C1 segment of cervical spinal cord (tissue), 14 donors: ENCODE data around the gene NDUFA5.
A peak's percentile ranks its signal among the peaks of the same experiment; 100 is the strongest.

Source experiments
- DNase-seq, 14 donors: peaks; one replicate each; lab custom pipeline; 2025; lab: John Stamatoyannopoulos, UW

NDUFA5 gene

DNA sequence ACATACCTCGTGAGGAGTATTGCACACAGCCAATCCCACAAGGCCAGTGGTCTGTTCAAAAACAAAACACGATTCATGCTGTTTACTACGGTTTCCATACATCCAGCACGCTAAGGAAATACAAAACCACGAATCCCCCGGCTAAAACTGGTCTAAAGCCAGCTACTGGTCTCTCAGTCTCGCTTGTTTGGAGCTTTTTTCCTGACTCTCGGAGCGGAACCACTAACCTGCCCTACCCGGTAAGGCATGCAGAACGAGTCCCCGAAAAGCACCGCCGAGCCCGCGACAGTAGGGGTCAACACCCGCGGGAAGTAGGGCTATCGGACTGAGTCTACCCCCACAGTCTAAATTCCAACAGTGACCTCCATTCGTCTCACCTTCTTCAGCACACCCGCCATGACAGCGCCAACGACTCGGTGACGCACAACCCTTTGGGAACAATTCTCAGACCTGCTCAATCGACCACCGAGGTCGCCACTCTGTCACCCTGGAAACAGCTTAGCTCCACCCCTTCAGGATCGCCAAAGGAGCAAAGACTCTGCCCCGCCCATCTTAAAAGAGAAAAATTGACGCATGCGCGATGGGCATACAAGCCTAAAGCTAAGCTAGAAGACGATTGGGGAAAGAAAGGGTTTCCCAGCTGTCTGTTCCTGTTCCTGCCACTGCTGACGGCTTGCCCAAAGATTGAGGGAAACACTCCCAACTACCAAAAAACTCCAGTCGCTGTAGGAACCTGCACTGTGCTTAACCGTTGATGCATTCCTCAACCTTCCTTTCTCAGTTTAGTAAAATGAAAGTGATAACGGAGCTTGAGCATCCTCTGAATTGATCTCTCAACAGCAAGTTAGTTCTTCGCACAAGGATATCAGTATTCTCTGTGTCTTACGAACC is at the start of gene NDUFA5:
NDUFA5 (minus strand) TSS at position 421 of the 891 bp plus-strand sequence; CDS start at position 398, 23 bp downstream.
- peak; percentile 60 to 99 (median 96) for DNase-seq

DNA sequence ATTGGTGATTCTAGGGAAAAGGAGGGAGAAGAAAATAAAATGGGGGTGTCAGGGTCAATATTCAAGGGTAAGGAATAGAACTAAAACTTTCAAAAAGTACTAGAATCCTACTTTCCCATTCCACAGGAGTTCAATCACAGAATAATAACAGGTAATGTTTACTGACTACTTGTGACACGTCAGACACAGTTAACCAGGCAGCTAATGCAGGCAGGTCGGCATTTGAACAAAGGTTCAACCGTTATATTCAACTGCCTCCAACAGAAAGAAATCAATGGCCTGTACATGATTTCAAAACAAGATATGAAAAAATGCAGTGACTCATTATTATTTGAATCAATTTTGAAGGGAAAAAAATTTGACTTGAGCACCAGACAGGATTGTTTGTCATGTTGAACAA is 47.1 kb upstream of the NDUFA5 start:
- DNase-seq = no peak

DNA sequence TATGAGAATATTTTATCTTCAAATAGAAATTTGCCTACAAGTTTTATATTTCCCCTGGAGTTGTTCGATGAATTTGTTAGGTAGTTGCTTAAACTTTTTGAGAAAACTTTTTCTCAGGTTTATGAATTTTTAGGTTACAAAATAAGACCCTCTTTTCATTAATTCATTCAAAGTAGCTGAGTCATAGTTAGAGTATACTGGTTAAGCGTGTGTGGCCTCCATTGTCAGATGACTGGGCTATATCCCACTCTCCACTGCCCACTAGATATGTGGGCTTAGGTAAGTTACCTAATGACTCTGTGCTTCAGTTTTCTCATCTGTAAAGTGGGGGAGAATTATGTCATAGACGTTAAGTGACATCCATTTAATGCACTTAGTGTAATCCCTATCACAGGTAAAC is 45.0 kb upstream of the NDUFA5 start:
- DNase-seq = no peak

DNA sequence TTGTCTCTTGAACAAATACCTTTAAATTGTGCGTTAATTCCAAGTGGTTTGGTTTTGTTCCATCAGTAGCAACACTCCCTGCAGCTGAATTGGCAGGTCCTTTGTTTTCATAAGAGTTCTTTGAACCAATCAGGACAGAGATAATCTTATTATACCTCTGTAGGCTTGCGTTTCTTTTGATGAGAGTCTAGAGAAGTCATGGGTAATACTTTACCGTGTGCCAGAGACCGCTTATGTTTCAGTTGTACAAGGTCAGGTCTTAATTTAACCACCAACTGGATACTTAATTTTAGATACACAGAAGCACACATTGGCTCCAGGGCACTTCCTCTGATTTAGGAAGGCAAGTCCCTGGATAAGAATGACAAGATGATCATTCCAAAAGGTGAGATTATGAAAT is 43.9 kb upstream of the NDUFA5 start, which contains the start of gene ASB15:
ASB15 (plus strand) TSS at position 292 of the 400 bp plus-strand sequence. CDS start 12,682 bp downstream, outside the sequence.
- peak in 1 of 14 donors; percentile 2 for DNase-seq

DNA sequence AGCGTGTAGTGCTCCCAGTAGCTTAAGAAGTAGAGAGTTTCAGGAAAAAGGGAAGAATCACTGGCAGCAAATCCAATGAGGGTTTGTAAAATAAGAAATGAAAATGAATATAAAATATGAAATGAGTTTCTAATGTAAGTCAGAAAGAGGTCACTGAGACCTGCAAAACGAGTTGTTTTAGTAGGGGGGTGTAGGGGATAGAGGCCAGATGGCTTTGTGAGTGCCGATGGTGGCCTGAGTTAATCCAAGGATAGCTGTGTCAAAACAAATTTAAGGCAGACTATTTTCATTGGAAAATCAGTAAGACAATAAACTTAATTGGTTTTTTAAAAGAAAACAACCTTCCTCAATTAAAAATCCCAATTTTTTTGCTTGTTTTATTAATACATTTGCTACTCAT is 43.3 kb upstream of the NDUFA5 start:
- no peak for DNase-seq

DNA sequence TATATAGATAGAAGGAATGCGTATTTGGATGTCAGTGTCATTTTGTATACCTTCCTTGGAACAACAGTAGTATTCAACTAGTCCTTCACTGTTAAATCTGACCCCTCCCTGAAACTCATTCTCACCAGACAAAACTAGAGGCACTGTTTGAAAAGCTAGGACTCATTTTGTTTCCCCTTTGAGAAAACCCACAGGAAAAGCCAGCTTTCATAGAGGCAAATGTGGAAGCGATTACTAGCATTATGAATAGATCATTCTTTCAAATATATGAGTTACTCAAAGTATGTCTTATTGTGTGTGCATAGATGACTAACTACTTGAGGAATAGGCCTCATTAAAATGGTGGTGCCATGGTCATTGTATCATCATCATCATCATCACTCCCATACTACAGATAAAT is 42.1 kb upstream of the NDUFA5 start:
- DNase-seq = no peak

DNA sequence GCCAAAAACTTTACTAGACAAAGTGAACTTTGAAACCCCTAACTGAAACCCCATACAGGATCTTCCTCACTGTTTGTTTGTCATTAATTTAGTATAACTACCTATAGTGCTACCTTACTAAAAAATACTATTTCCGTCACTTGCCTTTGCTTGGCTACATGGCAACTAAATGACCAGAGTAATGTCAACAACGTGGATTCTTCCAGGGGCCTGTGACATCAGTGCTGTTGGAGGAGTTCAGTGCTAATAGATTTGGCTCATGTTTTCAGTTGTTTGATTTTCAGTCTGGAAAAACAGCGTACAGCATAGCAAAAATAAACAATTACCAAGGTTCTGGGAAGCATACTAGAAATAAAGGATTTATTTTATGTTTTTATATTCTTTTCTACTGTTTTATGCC is 41.0 kb upstream of the NDUFA5 start:
- DNase-seq = no peak

DNA sequence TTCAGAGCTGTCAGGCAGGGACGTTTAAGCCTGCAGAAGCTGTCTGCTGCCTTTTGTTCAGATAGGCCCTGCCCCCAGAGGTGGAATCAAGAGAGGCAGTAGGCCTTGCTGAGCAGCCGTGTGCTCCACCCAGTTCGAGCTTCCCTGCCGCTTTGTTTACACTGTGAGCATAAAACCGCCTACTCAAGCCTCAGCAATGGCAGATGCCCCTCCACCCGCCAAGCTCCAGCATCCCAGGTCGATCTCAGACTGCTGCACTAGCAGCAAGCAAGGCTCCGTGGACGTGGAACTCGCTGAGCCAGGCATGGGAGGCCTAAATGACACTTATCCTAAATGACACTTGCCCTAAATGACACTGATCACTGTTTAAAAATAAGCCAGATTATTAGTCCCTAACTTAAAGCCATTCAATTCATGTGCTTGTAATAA is 37.2 kb upstream of the NDUFA5 start:
- no peak for DNase-seq

DNA sequence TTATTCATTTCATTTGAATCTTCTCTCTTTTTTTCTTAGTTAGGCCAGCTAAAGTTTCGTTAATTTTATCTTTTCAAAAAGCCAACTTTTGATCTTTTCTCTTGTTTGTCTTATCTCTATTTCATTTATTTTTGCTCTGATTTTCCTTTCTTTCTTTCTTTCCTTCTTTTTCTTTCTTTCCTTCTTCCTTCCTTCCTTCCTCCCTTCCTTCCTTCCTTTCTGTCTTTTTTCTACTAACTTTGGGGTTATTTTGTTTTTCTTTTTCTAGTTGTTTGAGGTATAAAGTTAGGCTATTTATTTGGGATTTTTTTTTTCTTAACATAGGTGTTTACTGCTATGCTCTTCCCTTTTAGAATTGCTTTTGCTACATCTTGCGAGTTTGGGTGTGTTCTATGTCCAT is 30.8 kb upstream of the NDUFA5 start:
- DNase-seq = no peak

DNA sequence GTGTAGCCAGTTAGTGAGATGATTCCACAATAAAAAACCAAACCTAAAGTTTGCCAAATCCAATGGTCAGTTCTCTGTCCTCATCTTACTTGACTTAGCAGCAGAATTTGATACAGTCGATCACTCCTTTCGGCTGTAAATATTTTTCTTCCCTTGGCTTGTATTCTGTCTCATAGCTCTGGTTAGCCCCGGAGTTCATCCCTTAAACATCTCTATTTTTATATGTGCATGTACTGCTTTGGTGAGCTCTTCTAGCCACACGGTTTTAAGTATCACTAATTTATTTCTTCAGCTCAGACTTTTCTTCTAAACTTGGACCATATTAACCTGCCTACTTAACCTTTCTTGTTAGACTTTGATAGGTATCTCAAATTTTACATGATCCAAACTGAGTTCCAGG is 26.2 kb upstream of the NDUFA5 start:
- no peak for DNase-seq

DNA sequence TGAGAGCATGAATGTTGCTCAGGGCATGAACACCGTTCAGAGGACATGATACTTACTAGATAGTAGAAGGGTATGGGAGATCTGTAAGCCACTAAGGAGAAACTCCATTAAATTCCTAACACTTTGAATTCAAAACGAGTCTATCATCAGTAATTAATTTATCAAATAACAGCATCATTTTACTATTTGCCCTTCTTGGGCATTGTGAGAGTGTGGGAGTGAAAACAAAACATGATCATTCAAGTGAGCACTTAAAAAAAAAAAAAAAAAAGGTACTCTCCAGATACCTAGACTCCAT is 23.5 kb upstream of the NDUFA5 start:
- DNase-seq = no peak

DNA sequence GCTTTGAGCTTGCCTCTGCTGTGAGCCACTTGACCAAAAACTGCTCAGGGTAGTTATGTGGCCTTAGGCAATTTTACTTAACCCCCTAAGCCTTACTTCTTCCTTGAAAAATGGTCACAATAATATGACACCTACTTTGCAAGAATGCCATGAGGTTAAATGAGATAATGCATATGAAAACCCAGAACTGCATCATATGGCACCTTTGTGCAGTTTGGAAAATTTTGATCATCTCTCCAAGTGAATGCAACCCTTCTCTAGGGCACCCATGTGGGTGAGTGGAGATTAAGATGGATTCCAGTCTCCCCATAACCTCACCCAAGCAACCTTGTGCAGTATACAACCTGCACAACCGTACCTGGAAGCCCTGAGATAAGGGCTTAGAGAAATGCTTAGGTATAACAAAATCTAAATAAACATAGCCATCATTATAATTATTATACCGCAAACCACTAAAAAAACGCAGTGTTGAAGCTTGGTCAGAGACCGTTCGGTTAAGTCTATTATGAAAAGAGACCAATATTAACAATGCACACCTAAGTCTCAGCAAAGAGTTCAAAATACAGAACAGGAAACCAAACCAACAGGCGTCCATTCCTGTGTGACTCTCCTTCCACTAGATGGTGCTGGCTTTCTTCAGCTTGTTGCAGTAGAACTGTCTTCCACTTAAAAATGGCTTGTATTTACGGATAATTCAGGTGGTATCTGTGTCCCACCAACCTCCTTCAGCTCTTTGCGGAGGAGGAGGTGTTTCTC is 23.0 kb upstream of the NDUFA5 start:
- peak in 1 of 14 donors; percentile 1 for DNase-seq

DNA sequence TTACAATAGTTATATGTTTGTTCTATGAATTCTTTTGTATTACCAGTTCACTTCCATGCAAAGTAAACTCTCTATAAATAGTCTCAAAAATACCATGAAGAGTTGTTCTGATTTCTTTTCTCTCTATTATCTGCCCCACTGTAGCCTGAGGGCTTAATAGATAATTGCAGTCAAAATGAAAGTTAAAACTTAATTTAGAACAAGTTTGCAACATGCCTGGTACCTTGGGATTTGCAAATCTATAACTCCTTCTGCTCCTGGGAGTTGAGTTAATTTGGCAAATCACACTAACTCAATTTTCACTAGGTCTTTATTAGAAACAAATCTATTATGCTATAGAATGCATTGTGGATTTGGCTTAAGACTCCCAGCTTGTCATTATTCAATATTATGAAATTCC is 21.8 kb upstream of the NDUFA5 start:
- DNase-seq = no peak

DNA sequence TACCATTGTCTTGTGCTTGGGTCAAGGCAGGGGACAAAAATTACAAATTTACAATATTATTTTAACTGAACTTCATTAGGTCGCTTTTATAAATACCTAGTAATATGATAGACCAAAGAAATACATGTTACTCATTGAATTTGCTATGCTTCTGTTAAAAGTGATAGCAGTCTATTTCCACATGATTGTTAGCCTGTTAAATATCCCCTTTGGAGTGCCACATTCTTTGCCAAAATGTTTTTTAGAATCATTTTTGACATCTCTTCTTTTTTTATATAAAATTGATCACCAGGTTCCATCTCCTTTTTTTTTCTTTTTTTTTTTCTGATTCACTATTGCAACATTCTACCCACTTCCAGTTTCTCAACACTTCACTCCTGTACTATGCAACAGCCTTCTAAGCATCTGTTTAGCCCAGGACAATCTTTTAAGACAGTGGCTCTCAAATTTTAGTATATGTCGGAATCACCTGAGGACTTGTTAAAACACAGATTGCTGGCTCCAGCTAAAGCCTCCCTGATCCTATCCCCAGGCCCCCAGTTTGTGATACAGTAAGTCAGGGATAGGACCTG is 16.4 kb upstream of the NDUFA5 start:
- no peak for DNase-seq

DNA sequence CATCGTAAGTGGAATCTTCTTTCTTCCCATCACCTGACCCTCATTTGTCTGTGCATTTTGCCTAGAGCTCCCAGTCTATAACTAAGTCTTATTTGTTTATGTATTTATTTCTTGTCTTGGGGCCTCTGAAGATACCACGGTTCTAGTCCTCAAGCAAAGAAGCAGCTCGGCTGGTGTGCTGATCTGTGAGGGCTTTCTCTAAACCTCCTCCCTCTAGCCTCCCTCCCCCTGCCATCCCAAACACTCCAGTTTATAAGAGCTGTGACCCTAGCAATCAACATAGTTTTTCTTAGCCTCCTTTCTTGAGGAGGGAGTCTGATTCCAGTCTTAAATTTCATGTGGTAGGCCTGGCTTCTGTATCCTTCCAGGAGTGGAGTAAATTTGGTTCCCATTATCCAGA is 15.7 kb upstream of the NDUFA5 start:
- no peak for DNase-seq

DNA sequence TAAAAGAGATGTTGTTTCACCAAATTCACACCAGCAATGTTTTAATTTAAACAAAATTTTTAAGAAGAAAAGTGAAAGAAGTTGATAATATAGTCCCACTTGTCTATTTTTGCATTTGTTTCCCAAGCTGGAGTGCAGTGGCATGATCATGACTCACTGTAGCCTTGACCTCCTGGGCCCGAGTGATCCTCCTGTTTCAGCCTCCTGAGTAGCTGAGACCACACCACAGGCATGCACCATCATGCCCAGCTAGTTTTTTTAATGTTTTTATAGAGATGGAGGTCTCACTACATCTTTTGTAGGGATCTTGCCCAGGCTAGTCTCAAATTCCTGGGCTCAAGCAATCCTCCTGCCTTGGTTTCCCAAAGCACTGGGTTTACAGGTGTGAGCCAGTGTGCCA is 14.1 kb upstream of the NDUFA5 start:
- DNase-seq = no peak

DNA sequence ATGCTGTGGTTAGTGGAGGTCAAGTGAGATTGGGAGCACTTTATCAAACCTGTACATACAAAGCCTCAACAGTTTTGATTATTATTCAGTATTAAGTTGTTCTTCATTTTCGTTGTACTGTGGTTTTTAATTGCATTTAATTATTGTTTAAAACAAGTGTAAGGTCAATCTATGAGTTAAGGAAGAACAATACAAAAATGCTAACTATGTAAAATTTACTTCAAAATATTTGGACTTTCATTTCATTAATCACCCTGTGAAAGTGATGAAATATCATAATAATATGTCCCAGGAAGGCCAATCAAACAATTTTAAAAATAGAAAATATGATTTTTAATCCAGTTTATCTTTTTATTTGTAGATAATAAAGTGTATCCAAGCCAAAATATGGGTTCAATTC is 13.6 kb upstream of the NDUFA5 start:
- no peak for DNase-seq

DNA sequence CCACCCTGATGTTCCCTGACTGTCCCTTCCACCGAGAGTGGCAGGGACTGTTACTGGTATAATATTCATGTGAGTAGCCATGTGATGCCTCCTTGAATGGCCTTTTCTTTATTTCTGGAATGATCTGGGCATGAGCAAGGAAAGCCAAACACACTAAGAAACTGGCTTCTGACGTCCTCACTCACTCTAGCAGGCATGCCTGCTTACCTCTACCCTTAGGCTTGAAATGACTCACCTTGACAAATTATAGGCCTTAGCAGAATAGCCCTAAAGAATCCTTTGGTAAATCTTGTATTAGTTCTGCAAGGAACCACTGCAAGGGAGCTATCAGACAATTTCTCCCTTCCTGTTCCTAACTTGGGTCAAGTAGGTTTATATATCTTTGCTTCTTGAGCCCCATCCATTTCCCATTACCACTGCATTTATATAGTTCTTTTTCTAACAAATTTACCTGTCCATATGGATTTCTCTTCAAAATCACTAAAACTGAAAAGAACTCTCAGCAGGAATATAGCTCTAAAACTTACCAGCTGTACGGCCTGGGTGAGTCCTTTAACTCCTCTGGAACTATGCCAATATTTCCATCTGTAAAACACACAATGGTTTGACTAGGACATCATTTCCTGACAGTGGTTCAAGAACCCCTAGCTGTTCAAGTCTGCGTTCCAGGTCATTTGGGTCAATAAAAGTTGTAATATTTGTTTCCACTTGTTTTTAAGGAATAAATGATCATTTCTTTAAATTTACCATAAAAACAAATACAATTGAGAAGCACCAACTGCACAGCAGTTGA is 13.0 kb upstream of the NDUFA5 start:
- DNase-seq = no peak

DNA sequence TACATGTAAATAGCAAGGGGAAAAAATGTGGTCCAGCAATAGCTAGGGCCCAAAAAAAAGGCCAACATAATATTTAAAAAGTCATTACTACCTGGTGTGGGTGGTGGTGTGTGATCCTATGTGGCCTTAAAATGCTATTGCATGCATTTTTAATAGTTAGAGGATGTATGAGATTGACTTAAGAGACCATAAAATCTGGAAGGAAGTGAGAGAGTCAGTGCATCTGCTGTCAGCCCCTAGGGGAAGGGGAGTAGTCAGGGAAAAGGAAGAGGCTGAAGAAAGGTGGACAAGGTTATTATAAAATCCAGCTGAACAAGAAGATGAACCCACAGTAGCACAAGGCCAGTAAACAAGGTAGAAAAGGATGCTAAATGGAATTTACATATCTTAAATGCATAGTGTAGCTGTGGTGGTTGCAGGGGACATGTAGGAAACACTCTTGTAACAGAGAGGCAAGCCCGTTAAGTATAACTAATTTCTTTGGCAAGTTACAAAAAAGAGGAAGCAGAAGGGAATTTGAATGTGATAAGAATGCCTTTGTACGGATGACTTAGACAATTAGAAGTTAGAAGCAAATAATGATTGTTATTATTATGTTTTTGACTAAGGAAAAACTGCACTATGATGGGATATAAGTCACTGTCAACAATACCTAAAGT is 11.9 kb upstream of the NDUFA5 start:
- DNase-seq = no peak

DNA sequence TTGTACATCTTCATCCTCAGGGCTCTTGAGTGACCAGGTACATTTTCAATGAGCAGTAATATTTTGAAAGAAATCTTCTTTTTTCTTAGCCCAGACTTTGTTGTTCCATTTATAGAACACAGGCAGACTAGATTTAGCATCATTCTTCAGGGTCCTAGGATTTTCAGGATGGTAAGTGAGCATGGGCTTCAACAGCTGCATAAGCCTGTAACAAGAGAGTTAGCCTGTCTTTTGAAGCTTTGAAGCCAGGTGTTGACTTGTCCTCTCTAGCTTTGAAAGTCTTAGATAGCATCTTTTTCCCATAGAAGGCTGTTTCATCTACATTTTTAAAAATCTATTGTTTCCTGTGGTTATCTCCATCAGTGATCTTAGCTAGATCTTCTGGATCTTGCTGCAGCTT is 4.5 kb upstream of the NDUFA5 start:
- DNase-seq = no peak

DNA sequence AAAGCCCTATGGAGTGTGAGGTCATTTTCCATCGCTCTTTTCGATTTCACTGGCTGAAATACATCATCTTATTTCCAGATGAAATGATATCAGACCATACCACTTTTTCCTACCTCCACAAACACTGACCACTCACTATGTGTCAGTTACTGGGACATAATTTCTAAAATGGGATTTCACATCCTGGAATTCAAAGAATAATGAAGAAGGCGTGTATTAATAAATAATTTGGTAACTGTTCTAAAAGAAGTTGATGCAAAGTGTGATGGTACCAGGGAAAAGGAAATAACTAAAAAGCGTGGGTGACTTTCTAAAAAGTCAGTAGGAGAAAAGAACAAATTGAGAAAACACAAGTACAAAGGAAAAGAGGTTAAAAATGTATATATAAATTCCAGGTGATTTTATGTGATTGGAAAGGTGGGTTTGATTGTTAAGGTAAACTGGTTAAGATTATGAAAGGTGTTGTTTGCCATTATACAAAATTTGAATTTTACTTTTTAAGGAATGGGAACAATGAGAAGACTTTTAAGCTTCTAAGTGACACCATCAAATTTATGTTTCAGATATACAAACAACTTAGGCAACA is 764 bp upstream of the NDUFA5 start:
- no peak for DNase-seq
